GM21619 (cell line): ENCODE data around the gene GRB7.

Source experiments
- ATAC-seq: cut with Tn5 transposase; IDR thresholded peaks from one replicate; pipeline ENCODE4 v1.9.1; 2021; ENCODE audit not compliant: unreplicated experiment

Gene GRB7

DNA sequence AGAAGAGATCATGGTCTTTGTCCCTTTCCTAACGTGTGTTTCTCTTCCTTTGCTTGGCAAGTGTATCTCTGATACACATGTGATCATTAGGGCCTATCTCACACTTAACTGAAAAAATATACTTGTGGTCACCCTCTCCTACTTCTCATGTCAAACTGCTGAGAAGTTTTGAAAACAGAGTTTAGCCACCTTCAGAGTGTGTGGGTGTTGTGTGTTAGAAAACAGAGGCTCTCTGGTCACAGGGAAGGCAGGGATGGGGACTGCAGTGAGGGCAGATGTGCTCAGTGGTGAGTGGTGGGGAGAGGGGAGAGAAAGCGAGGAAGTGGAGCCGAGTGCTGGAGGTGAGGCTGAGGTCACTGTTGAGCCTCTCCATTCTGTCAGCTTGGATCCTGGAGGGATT, 29.4 kb downstream of the GRB7 start:
- ATAC-seq = no peak

DNA sequence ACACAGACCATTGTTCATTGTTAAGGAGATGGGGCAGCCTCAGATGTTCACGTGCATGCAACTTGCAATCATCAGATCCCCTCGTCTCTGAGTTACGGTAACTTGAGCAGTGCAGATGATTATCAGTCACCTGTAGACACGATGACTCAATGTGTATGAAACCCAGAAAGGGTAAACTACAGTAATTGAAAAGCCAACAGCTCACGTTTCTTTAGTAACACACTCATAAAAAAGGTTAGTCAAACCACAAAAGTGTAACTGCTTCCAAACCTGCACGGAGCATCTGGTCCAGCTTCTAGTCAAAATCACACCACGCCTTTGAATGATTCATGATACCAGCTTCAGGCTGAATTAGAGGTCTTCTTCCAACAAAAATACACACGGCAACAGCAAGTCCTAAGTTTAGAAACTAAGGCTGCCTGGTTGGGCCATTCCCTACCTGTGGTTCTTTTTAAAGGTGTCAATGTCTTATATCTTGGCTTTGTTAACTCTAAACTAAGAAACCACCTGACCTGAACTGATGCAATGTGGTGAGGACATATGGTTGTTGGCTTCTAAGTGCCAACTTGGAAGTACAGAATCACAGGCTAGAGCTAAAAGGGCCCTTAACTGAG, 32.3 kb downstream of the GRB7 start:
- peak; percentile 57 for ATAC-seq

DNA sequence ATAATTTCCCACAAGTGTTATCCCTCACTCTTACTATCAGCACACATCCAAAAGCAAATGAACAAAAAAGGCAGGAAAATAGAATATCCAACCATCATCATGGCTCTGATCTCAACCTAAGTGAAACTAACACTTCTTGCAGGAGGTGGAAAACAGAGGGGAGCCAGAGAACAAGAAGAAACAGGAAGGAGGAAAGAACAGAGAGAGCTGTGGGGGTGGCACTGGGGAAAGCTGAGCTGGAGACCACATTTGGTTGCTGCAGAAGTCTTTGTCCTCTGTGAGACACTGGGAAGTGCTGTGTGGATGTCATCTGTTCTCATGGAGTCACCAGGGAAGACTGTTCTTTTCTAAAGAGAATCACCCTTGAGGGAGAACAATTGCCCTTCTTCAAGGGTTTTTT, 34.7 kb downstream of the GRB7 start:
- ATAC-seq = no peak

DNA sequence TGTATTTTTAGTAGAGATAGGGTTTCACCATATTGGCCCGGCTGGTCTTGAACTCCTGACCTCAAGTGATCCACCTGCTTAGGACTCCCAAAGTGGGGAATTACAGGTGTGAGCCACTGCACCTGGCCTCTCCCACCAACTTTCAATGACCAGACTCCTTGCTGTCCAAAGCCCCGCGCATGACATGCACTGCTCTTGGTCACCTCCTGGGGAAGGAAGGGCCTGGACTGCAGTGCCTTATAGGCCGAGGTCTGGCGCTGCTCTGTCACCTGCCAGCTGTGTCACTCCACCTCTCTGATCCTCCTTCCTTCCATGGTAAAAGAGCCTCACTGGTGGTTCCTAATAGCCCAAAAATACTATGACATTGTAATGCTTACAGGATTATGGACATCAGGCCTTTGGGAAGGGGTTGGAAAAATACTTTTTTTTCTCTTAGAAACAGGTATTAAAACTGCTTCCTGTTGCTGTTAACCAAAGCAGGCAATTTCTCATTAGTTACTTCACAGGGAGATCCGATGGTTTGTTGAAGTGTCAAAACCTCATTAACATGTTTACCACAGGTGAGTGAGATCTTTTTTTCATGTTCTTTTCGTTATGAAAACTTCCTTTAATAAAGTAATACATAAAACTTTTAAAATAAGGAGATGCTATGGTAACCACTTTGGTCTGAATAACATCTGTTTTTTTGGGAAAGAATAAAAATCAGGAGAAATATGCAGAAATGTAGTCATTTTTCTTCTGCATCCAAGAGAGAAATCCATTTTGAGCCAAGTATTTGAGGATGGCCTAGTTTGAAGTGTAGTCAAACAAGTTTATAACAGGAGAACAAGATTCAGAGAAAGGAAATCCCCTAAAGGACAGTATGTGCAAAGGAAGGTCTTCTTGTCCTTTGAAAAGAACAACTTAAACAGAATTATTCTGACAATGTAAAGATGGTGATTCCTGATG, 35.5 kb downstream of the GRB7 start:
- ATAC-seq = no peak

DNA sequence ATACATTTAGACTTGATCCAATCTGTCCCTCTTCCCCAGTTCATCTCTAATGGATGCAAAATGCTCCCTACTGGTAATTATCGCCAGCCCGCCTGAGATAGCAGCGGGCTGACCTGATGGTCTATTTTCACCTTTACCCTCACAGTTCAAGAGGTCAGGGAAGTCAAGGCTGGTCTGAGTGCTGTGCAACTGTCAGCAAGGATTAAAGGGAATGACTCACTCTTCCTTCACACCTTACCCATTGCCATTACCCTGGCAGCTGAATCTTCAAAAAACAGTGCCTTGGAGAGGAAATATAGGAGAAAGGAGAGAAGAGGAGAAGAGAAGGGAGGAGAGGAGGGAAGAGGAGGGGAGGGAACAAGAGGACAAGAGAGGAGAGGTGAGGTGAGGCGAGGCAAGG, 36.3 kb downstream of the GRB7 start:
- no peak for ATAC-seq

DNA sequence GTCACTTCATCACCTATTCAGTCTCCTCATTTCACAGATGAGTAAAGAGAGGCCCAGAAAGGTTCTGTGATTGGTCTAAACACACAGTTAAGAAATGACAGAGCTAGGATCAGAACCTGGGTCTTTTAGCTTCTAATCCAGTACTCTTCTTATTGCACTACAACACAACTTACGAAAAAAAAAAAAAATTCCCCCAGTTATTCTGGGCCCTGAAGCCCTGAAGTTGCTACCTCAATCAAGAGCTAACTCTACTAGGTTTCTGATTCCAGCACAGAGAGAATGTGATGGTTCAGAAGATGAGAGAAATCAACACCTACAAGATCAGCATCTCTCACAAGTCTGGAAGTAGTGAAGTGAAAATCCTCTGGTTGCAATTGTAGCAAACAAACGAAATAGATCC, 37.3 kb downstream of the GRB7 start:
- ATAC-seq = no peak

DNA sequence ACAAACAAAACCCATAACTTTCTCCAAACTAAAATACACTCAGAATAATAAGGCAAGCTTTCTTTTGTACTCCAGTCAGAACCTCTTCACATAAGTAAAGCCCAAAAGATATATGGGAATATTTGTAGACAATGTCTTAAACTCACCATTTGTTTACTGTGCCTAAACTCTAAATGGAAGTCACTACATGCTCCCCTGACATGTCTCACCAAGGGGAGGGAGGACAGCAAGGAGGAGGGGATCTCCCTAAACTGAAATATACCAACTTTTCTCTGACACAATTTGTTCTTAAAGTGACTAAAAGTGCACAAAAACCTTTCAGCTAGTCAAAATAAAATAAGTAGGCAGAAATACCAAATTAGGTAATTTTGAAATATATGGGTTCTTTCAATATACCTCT, 38.5 kb downstream of the GRB7 start:
- no peak for ATAC-seq

DNA sequence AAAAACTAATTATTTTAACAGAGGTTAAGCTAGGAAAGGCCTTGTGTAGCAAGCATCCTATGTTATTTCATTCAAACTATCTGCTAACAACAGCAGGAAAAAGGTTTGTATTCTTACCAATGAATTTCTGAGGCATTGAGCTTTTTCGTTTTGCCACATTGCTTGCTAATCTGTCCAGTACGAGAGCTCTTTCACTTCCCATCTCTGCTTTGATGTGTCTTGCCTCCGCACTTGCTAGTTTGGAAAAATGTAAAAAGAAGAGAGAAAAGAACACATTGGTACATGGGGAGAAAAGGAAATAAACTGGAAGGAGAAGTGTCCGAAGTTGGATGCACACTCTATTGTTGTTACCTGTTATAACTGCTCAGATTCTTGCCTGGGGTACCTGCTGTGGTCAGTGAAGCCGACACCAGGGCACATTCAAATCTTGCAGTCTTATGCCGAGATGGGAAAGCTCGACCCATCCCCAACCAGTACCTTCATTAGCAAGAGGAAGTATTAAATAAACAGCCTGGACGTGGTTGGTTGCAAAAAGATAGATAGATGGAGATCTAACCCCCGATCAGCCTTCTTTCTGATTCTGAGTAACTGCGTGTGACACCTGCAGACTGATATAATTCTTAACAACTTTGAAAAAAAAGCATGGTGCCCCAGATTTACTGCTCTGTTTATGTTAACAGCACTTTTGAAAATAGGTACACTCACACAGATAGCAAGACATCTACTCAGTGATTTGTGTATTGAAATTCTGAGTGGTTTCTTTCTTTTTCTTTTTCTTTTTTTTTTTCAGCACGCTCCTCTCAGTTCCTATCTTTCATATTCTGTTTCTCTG, 40.0 kb downstream of the GRB7 start:
- peak; percentile 58 for ATAC-seq

DNA sequence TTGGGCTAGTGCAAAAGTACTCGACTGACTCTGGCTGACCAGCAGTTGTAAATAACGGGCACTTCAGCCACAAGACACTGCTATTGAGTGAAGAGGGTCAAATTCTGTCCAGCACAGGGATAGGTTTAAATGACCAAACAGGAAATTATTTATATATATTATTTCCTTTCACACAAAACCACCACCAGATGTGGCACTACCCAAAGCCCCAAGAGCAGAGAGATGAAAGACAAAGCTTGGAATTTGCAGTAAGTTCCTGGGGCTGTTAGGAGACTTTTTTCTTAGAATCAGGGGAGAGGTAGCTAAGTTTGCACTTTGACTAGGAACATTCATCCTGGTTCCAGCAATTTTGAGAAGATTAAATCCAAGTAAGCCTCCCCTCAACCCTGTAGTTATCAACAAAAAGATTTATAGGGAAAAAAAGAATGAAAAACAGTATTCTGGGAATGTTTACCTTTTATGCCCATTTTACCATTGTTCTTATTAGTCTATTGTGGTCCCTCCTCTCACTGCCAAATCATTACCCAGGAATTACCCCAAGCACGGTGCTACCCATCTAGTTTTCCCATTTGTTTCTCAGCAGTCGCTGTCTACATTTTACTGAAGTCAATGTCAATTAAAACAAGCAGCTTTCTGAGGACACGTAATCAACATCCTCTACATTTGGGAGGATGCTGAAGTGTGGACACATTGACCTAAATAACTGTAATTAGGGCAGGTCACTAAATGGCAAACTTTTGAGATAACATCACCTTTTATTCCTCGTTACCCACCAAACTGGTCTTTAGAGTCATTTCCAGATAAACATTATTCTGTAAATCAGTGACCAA, 43.5 kb downstream of the GRB7 start:
- no peak for ATAC-seq

DNA sequence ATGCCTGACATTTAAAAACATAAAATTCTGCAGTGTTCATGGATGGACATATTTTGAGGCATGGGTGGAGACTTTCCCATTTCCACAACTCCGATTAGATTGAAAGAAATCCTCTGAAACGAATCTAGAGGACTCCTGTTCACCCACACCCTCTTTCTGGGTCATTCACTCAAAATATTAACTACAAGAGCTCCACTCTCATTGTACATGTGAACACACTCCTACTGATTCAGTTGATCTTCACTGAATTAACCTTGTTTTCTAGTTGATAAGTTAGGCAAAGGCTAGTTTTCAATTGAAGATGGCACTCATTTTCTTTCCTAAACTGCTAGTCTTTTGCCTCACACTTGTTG, 44.1 kb downstream of the GRB7 start:
- ATAC-seq = no peak

DNA sequence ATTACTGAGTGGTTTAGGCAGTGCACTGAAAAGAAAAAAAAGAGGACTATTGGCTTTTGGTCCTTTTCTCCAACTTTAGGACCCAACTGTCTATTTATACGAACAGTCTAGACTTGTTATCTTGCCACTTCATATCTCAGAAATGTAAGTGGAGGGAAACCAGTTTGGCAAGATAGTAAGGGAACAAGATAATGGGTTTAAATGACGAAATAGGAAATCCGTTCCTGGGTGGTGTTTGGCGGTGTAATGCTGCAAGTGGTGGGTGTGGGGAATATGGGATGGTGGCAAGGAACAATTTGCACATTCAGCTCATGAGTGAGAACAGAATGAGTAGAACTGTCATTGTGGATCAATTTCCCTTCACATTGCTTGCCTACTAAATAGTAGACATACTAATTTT, 44.7 kb downstream of the GRB7 start:
- no peak for ATAC-seq

DNA sequence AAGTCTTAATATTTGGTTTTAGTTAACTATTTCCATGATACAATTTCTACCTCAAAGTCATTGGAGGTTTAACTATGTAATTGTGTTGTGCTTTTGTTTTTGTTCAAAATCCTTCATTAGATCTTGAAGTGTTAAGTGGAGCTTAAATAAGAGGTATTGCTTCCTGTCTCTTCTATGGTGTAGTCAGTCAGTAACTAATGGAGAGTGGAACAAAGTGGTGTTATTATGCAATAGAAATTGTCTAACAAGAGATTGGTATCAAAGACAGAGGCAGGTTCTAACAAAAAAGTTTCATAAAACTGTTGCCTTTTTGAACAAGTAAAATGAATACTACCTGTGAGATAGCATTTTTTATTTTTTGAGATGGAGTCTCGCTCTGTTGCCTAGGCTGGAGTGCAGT, 45.2 kb downstream of the GRB7 start:
- ATAC-seq = no peak

DNA sequence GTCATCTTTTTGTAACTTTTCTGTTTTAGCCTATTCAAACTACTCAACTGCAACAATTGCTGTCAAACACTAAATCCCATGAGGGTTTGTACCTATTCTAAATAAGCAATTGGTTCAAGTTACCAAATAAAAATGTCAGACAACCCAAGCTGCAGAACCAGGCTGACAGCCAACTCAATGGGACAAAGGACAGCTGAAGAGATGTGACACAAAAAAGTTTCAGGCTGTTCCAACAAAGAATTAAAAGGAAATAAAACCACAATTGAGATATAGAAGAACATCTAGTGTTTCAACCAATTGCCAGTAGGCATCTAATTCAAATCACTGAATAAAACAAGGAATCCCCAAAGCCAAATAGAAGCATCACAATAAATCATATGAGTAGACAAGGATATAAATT, 49.3 kb downstream of the GRB7 start:
- ATAC-seq = no peak

DNA sequence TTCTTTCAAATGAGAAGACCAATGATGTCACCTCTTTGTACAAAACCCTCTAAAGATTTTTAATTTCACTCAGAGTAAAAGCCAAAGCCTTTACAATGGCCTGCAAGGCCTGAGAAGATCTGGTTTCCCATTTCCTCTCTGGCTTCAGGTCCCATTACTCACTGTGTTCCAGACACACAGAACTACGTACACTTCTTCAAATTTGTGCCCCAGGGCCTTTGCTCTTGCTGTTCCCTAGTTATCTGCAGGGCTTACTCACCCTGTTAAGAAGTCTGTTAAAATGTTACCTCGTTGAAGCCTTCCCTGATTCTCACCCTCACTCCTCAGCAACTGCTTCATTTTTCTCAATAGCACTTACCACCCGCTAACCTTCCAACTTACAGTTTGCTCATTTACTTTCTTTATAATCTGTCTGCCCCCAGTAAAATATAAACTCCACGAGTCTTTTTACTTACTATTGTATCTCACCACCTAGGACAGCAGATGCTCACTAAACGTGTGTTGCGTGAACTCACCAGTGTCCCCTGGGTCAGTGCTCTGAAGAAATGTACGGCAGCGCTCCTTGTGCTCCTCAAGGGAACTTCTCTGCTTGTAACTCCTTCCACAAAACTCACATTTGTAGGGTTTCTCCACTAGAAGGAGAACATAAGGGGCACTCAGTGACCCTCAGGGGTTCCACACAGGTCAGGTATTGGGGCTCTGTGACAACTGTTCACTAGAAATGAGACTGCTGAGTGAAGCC, 50.2 kb downstream of the GRB7 start:
- no peak for ATAC-seq

DNA sequence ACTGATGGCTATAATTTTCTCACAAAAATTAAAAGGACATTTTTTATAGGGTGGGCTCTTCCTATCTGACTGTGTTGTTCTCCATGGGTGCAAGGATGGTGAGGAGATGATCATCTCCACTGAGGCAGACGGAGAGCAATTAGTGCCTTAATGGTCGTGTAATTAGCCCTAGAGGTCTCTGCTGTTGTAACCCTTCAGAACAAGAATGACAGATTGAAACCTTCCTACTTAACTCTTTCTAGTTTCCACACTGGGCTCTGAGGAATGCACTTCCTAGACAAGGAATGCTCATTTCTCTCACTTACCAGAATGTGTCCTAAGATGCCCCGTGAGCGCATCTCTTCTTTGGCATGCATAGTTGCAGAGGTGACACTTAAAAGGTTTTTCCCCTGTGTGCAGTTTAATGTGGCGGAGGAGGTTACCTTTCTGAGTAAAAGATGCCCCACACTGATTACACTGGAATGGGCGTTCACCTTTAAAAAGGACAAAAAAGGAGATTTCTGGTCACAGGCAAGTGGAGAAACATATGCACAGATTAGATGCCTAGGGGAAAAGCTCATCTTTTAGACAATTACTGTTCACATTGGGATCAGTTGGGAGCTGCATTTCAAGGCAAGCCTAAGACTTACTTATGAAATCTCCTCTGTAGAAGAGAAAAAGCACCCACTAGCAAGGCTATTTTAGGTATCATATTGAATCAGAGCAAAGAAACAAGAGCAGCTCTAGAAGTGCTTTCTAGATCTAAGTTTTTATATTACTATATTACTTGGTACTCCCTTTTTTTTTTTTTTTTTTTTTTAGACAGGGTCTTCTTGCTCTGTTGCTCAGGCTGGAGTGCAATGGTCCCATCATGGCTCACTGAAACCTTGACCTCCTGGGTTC, 53.6 kb downstream of the GRB7 start:
- no peak for ATAC-seq

DNA sequence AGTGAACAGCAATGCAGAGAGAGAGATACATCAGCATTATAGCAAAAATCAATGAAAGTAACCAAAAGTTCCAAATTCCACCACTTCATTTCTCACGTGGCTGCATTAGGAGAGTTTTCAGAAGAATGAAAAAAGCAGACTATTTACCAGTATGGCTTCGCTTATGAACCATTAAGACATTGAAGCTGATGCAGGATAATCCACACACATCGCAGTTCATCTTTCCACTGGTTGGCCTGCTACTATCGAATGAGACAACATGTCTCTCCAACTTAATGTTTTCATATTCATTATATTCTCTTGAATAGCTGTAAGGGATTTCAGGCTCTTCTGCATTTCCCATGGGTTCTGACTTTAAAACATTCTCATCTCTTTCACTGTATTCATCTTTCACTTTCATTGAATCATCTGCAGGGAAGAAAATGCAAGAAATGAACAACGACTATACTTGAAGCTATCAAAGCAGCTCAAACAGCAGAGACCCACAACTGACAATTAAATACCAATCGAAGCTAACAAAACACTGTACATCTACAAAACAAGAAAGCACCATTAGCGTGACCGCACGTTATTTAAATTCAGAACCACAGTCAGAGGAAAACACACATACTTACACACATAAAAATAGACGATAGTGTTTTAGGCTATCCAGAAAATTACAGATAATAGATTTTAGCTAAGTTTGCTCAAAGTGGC, 54.9 kb downstream of the GRB7 start:
- ATAC-seq = no peak

DNA sequence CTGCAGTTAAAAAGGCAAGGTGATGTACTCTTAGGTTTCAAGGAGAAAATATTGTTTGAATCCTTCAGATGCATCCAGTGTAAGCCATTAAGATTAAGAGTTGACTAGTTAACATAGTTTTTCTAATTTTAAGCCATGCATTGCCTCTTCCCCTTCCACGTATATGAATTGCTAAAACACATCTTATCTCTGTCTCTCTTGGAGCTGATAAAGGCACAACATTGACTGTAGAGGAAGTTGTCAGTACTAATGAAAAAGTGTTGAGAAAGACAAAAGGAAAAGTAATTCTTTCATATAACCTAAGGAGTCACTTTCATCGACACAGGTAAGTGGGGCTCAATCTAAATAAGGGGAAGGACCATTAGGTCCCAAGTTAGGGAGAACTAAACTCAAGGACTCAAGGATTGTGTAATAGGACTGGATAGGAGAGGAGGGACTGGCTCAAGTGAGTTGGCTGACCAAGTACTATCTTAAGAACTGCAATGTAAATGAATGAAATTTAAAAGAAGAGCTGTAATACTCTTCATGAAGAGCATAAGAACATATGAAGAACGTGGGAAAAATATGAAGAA, 55.6 kb downstream of the GRB7 start:
- ATAC-seq = no peak

DNA sequence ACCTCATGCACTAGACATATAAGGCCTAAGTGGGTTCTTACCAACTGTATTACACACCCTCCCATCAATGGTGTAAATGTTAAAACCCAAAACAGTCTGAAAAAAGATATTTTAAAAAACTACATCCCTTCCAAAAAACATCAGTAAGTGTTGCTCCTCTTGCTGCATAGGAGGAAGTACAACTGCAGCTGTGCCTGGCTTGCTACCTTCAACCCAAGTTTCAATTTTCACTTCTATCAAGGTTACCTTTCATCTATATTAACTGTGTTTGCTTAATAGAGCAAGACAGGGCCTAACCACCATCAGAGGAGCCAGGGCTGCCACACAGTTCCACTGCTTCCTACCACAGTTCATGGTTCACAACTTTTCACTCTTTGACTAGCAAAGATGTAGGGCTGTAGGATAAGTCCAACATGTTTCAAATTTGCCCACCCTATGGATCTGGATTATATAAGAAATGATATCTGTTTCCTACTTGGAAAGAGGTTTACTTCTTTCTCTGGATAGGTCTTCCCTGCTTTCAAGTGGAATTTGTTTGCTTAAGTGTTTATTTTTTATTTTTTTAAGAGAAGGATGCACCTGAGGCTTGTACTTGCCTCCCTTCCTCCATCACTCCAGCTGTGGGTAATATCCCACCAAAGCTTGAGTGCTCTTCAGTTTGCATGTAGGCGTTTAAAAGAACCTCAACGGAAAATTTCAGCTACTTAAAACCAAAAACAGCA, 56.7 kb downstream of the GRB7 start:
- ATAC-seq = peak; percentile 79
